SU-DHL-6 (cell line): ENCODE measurements around the gene C2orf92.

Experiments used
- H2AFZ ChIP-seq: fragments of 200-600 bp; sonication (generic); 2 replicates; pipeline ENCODE4 v1.6.1; 2014; ENCODE audit warnings: low read depth, mild to moderate bottlenecking, moderate library complexity, mixed read lengths, antibody characterized with exemption, low read length; ENCODE audit not compliant: severe bottlenecking
- H3F3A ChIP-seq: fragments of 200-600 bp; shearing (Covaris generic); 2 replicates; pipeline ENCODE4 v1.6.0; 2016; ENCODE audit warnings: antibody characterized with exemption, mild to moderate bottlenecking; ENCODE audit not compliant: insufficient read depth
- H3K27ac ChIP-seq: fragments of 200-600 bp; sonication (generic); 2 replicates; pipeline ENCODE4 v1.5.1; 2016; ENCODE audit warnings: low read depth, mild to moderate bottlenecking, low read length, moderate library complexity, mixed read lengths
- H3K27me3 ChIP-seq: fragments of 200-600 bp; sonication (generic), shearing (Covaris generic); 2 replicates; pipeline ENCODE4 v1.6.0; 2014; ENCODE audit warnings: mild to moderate bottlenecking, low read length
- H3K36me3 ChIP-seq: fragments of 200-600 bp; sonication (generic); 2 replicates; pipeline ENCODE4 v1.6.1; 2014; ENCODE audit warnings: mild to moderate bottlenecking, low read length, mixed read lengths
- H3K4me2 ChIP-seq: fragments of 300-600, 200-600 bp; shearing (Covaris generic), sonication (generic); 2 replicates; pipeline ENCODE4 v1.6.0; 2014; ENCODE audit warnings: low read length, low read depth, mild to moderate bottlenecking; ENCODE audit not compliant: poor library complexity, severe bottlenecking
- H3K4me3 ChIP-seq: fragments of 200-600 bp; sonication (generic); 2 replicates; pipeline ENCODE4 v1.5.1; 2014; ENCODE audit warnings: antibody characterized with exemption, low read length, mild to moderate bottlenecking, mixed read lengths; ENCODE audit not compliant: insufficient read depth, poor library complexity, severe bottlenecking
- H3K79me2 ChIP-seq: fragments of 200-600 bp; sonication (generic); 2 replicates; pipeline ENCODE4 v1.6.1; 2014; ENCODE audit warnings: mild to moderate bottlenecking, low read length, moderate library complexity; ENCODE audit not compliant: insufficient read depth
- H3K9ac ChIP-seq: fragments of 200-600 bp; sonication (generic); 2 replicates; pipeline ENCODE4 v1.7.0; 2014; ENCODE audit warnings: mild to moderate bottlenecking, low read length
- H3K9me2 ChIP-seq: fragments of 200-600 bp; sonication (generic); replicated peaks from 2 replicates; pipeline ENCODE4 v1.6.1; 2014; ENCODE audit warnings: low read length; ENCODE audit not compliant: insufficient read depth
- H3K9me3 ChIP-seq: fragments of 200-600 bp; sonication (generic); 2 replicates; pipeline ENCODE4 v1.6.1; 2014; ENCODE audit warnings: low read length, mixed read lengths; ENCODE audit not compliant: insufficient read depth
- H4K20me1 ChIP-seq: fragments of 200-600 bp; sonication (generic); 2 replicates; pipeline ENCODE4 v1.6.1; 2014; ENCODE audit warnings: low read depth, mild to moderate bottlenecking, antibody characterized with exemption, low read length, moderate library complexity, mixed read lengths
- EZH2phosphoT487 ChIP-seq: fragments of 200-600 bp; sonication (generic), shearing (Covaris generic); conservative IDR thresholded peaks from 2 replicates; pipeline ENCODE4 v1.6.1; 2018; ENCODE audit warnings: mild to moderate bottlenecking, antibody characterized with exemption, low read length, moderate library complexity, mixed read lengths
- TF ChIP-seq, protein P1 (sequence below): fragments of 200-600 bp; sonication (generic); IDR thresholded peaks from one replicate; pipeline ENCODE4 v1.5.1; 2017; ENCODE audit warnings: antibody characterized with exemption, mild to moderate bottlenecking, low read length, moderate library complexity; ENCODE audit not compliant: insufficient read depth, poor library complexity, severe bottlenecking

C2orf92 gene

GRCh38 chr2:97656129-97656755 is 13.3 kb upstream of the C2orf92 start:
- Histone ChIP-seq H2AFZ (no peak overlapping the region), H3K79me2 (peaks cover 7% of the 10 kb centered on the region), H3K27ac (no peak overlapping the region), H3K4me2 (no peak overlapping the region), H4K20me1 (no peaks in the 10 kb centered on the region), H3K36me3 (0 out of 2 replicates have a peak, but pooled peaks cover 2% of the 10 kb centered on the region), H3F3A (no peaks in the 10 kb centered on the region), H3K27me3 (no peaks in the 10 kb centered on the region), H3K9ac (no peak overlapping the region), H3K9me3 (no peaks in the 10 kb centered on the region), H3K4me3 (no peak overlapping the region), H3K9me2 (no peaks in the 10 kb centered on the region)
- no peak for TF ChIP-seq EZH2phosphoT487
- TF ChIP-seq, protein P1, sequence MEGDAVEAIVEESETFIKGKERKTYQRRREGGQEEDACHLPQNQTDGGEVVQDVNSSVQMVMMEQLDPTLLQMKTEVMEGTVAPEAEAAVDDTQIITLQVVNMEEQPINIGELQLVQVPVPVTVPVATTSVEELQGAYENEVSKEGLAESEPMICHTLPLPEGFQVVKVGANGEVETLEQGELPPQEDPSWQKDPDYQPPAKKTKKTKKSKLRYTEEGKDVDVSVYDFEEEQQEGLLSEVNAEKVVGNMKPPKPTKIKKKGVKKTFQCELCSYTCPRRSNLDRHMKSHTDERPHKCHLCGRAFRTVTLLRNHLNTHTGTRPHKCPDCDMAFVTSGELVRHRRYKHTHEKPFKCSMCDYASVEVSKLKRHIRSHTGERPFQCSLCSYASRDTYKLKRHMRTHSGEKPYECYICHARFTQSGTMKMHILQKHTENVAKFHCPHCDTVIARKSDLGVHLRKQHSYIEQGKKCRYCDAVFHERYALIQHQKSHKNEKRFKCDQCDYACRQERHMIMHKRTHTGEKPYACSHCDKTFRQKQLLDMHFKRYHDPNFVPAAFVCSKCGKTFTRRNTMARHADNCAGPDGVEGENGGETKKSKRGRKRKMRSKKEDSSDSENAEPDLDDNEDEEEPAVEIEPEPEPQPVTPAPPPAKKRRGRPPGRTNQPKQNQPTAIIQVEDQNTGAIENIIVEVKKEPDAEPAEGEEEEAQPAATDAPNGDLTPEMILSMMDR, result no peak

GRCh38 chr2:97656905-97657587 is 12.5 kb upstream of the C2orf92 start:
- Histone ChIP-seq H3K9me3 (no peaks in the 10 kb centered on the region), H3K4me3 (no peak overlapping the region), H3K79me2 (peaks cover 15% of the 10 kb centered on the region), H3K27ac (no peak overlapping the region), H3K9me2 (no peaks in the 10 kb centered on the region), H2AFZ (no peak overlapping the region), H3K36me3 (0 out of 2 replicates have a peak, but pooled peaks cover 2% of the 10 kb centered on the region), H4K20me1 (no peaks in the 10 kb centered on the region), H3K9ac (no peak overlapping the region), H3K27me3 (no peaks in the 10 kb centered on the region), H3K4me2 (no peak overlapping the region), H3F3A (no peaks in the 10 kb centered on the region)
- TF ChIP-seq EZH2phosphoT487, result no peak
- TF ChIP-seq, protein P1, result no peak

DNA sequence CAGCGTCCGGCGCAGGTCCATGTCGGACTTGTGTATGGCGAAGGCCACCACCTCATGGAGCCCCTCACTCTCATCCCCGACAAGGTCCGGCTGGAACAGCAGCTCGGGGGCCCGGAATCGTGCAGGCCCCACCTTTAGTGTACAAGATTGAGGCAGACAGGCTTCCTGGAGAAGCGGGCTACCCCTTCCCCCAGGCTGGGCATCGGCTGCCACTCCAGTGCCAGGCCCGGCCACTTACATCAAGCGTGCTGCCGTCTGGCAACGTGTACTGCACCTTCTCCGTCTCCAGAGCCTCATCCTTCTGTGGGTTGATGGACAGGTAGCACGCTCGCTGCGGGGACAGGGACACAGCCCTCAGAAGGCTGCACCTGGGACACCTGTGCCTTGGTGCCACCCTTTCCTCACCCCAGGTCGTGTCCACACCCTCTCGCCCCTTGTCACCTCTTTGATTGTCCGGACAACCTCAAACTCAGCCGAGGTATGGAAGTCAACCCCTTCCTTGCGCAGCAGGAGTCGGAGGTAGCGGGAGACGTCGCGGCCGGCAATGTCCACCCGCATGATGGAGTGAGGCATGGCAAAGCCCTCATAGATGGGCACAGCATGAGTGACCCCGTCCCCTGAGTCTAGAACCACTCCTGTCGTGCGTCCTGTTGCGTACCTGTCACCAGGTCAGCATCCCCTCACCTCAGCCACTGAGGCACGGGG is 11.4 kb upstream of the C2orf92 start:
- Histone ChIP-seq H2AFZ (no peak overlapping the region), H3K27ac (no peak overlapping the region), H3K79me2 (peaks cover 26% of the 10 kb centered on the region), H3K9ac (no peak overlapping the region), H3K36me3 (0 out of 2 replicates have a peak, but pooled peaks cover 2% of the 10 kb centered on the region), H3K4me2 (no peak overlapping the region), H3K9me3 (no peaks in the 10 kb centered on the region), H3K4me3 (no peak overlapping the region), H3K9me2 (no peaks in the 10 kb centered on the region), H4K20me1 (no peaks in the 10 kb centered on the region), H3F3A (no peaks in the 10 kb centered on the region), H3K27me3 (no peaks in the 10 kb centered on the region)
- no peak for TF ChIP-seq EZH2phosphoT487
- TF ChIP-seq, protein P1, result no peak
